Activated CD4-positive, alpha-beta T cell treated with anti-CD3 and anti-CD28 coated beads, Interleukin-2, Interleukin-6, amounts not matched to agents 100 ng/mL and 50 ng/mL, durations not matched to agents 16 hours and 8 hours (primary cell): Measurements from ENCODE around the gene CASP9.
A peak's percentile ranks its signal among the peaks of the same experiment; 100 is the strongest.
"Not testable (repeated sequence)": the region's sequence is repeated elsewhere in the genome, so short reads cannot be mapped to it uniquely, and the experiment has no call there.

Experiments
- DNase-seq: peaks from one replicate; pipeline ENCODE4 v3.0.0-alpha.2; 2020

CASP9 gene

DNA sequence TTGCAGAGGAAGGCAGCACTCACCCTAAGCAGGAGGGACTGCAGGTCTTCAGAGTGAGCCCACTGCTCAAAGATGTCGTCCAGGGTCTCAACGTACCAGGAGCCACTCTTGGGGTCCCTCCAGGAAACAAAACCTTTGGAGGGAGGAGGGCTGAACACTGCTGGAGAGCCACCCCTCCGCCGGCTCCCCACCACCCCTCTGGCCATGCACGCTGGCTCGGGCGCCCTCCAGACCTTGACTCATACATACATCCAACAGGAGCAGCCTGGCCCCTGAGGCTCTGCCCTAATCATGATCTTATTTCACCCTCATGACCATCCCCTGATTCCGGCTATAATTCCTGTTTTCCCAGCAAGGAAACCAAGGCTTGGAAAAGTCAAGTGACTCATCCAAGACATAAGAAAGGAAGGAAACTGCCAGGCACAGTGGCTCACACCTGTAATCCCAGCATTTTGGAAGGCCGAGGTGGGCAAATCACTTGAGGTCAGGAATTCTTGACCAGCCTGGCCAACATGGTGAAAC is 30.1 kb downstream of the CASP9 start:
- no peak for DNase-seq

GRCh38 chr1:15492596-15492995 is 31.4 kb downstream of the CASP9 start:
- DNase-seq: no peak

GRCh38 chr1:15491010-15491409 is 33.0 kb downstream of the CASP9 start:
- peak; percentile 47 for DNase-seq

GRCh38 chr1:15489052-15489736 is 34.8 kb downstream of the CASP9 start:
- no peak for DNase-seq

DNA sequence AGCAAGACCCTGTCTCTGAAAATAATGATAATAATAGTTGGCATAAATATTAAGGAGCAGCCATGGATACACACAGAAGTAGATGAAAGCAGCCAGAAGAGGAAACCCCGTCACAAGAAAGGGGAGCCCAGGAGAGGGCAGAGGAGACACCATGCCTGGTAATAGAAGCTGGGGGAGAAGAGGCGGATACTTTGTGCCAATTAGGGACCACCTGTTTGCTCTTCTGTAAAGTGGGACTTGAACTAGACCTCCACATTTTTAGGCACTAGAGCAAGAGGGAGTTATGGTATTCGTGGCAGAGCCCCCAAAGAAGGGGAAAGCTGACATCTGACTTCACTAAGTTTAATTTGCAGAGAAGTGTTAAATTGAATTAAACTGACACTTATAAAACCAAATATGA is 35.6 kb downstream of the CASP9 start:
- DNase-seq: no peak

- DNase-seq: not testable (repeated sequence)
These were observed 37.0 kb downstream of the CASP9 start for GRCh38 chr1:15486844-15487610.

GRCh38 chr1:15485636-15486035 is 38.4 kb downstream of the CASP9 start:
- DNase-seq: no peak

- DNase-seq: not testable (repeated sequence)
These were observed 39.6 kb downstream of the CASP9 start for GRCh38 chr1:15484443-15484842.

- DNase-seq: no peak
These were observed 40.0 kb downstream of the CASP9 start for GRCh38 chr1:15483971-15484370.

GRCh38 chr1:15482983-15483543 is 41.0 kb downstream of the CASP9 start:
- not testable (repeated sequence) for DNase-seq

DNA sequence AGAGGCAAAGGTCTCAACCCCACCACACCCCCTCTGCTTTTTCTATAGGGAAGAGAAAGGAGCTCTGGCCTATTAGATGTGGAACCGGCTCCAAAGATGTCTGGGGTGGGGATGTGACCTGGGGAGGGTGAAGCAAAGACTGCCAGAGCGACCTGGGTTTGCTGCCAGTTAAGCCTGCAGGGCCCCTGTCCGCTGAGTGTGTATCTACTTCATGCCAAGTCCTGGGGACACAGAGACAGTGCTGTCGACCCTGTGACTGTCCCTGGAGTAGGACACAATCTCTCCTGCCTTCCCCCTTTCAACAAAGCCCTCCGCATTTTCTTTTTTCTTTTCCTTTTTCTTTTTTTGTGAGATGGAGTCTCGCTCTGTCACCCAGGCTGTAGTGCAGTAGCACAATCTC is 41.6 kb downstream of the CASP9 start:
- DNase-seq: not testable (repeated sequence)

GRCh38 chr1:15479654-15480347 is 44.2 kb downstream of the CASP9 start:
- no peak for DNase-seq

- no peak for DNase-seq
These were observed 46.3 kb downstream of the CASP9 start for GRCh38 chr1:15477646-15478212.

GRCh38 chr1:15476927-15477326 is 47.1 kb downstream of the CASP9 start:
- no peak for DNase-seq

GRCh38 chr1:15475752-15476314 is 48.2 kb downstream of the CASP9 start, which contains the start of gene CELA2B:
CELA2B (plus strand) TSS chr1:15476104; CDS start chr1:15476126, 22 bp downstream.
- no peak for DNase-seq

DNA sequence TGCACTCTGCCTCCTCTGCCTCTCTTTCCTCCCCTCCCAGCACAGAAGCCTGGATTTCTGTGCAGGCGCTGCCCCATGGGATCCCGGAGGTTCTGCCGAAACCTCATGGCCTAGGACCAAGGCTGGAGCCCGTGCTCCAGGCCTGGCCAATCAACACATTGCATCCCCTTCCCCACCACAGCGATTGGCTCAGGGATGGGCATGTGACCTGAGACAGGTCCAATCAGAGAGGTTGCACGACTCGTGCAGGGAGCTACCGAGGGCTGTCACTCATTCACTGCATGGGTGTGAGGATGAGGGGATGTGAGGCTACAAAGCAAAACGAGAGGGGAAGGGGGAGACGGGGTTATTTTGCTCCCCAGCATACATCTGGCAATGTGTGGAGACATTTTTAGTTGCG is 51.4 kb downstream of the CASP9 start:
- DNase-seq: no peak

DNA sequence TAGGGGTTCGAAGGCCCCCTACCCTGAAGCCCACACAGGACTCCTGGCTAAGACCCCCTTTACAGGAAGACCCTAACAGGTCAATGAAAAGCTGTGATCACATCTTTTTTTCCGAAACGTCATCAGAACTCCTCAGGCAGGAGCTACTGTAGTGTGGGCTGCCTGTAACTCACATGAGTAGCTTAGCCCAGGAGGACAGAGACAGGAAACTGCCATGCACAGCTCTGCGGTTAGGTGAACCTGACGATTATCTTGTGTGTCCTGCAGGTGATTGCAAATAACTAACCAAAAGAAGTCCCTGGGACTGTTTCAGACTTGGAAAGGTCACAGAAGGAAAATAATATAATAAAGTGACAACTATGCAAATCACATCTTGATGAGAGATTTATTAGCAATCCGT is 52.3 kb downstream of the CASP9 start:
- not testable (repeated sequence) for DNase-seq

- DNase-seq: not testable (repeated sequence)
These were observed 52.9 kb downstream of the CASP9 start for GRCh38 chr1:15471067-15471466.

GRCh38 chr1:15469821-15470448 is 54.1 kb downstream of the CASP9 start:
- not testable (repeated sequence) for DNase-seq

GRCh38 chr1:15469361-15469760 is 54.7 kb downstream of the CASP9 start:
- DNase-seq: no peak

- no peak for DNase-seq
These were observed 55.9 kb downstream of the CASP9 start for GRCh38 chr1:15468145-15468544.
